GM19238 (cell line): ENCODE results near the gene KIRREL3.
"Not testable (repeated sequence)": the region's sequence is repeated elsewhere in the genome, so short reads cannot be mapped to it uniquely, and the experiment has no call there.

Experiments used
- DNase-seq: peaks from one replicate; pipeline ENCODE4 v3.0.0; 2011; ENCODE audit warnings: low spot score; ENCODE audit not compliant: insufficient read length

KIRREL3 gene

DNA sequence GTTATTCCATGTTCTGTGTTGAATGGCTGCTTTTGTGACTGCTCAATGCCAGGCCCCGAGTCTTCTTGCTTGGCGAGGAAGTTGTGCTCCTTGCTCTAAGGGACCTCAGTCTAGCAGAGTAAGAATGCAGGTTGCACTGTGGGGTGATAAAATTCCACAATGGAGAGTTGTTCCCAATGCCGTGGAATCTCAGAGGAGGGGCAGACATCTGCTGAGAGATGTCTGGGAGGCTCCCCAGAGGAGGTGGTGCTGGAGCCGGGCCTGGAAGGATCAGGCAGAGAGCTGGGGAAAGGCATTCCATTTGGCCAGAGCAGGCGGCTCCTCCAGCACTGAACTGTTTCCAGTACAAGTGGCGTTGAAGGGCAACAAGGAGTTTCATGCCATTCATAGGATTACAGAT lies 589.9 kb downstream of the KIRREL3 start:
- DNase-seq, result no peak

DNA sequence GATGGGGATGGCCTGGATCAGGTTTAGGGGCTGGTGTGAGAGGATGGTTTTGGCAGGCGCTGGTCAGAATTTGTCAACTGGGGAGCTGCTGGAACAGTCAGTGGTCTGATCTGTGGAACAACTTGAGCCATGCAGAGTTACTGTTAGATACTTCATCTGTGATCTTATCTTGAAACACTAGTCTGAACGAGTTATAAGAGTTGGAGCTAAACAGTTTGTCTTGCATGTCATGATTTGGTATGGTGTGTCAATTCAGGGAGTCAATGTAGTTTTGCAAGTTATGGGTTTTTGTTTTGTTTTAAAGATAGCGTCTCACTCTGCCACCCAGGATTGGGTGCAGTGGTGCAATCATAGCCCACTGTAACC lies 591.0 kb downstream of the KIRREL3 start:
- DNase-seq, result no peak

DNA sequence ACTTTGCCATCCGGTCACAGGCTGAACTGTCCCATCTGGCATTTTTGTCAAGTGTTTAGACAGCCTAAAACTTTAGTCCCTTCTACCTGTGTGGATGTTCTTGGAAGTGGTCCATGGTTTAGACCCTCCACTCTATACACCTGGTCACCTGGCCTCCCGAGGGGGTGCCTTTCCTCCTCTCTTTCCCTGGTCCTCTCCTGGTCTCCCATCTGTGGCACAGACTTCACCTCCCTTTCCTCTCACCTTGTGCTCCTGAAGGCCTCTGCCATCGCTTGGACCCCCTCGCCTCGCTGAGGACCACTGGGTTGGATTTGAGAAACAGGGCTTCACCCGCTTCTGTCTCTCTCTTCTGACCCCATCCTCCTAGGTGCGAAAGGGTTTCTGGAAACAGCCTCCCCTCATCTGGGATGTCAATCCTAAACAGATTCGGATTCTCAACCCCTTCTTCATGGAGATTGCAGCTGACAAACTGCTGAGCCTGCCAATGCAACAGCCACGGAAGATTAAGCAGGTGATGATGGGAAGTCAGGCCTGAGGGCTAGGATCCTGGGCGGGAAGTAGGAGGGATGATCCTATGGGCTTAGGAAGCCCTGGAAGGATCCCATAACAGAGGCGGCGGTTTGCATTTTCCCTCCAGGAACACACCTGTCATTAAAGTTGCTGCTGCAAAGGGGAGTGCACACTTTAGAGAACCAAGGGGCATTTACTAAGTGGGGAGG lies 591.5 kb downstream of the KIRREL3 start:
- DNase-seq, result no peak

DNA sequence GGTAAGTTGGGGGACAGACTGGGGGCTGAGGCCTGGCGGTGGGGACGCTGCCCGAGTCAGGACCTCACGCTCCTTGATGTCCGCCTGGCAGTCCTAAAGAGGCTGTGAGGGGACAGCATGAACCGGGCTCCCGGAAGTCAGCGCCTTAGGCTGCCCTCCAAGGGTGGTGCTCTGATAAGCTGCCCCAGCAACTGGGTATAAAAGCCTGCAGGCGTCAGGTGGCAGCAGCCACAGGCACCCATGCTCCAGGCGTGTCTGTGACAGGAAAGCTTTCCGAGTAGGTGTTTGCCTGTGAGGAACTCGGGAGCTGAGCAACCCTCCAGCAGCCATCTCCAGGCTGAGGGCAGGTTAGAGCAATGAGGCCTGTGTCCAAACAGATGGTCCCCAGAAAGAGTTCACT lies 592.1 kb downstream of the KIRREL3 start:
- no peak for DNase-seq

DNA sequence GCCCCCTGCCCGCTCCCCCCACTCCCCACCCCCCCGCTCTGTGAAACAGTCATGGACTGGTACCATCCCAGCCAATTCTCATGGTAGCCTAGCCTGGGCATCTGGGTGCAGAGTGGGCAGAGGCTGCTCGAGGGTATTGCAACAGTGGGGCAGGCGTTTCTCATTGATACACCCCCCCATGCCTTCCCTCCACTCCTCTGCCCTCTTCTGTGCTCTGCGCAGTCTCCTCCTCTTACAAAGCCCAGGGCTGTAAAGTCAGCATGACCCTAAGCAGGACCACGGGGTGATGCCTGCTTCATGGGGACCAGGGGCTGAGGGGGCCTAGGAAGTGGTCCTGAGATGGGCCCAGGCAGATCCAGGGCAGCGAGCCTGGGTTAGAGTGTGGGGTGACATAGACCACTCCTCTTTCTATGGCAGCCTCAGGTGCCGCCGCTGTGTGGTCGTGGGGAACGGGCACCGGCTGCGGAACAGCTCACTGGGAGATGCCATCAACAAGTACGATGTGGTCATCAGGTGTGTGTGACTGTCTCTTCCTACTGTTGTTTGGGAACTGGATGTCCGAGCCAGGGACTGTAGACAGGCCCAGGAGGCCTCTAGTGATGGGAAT lies 592.8 kb downstream of the KIRREL3 start:
- no peak for DNase-seq

DNA sequence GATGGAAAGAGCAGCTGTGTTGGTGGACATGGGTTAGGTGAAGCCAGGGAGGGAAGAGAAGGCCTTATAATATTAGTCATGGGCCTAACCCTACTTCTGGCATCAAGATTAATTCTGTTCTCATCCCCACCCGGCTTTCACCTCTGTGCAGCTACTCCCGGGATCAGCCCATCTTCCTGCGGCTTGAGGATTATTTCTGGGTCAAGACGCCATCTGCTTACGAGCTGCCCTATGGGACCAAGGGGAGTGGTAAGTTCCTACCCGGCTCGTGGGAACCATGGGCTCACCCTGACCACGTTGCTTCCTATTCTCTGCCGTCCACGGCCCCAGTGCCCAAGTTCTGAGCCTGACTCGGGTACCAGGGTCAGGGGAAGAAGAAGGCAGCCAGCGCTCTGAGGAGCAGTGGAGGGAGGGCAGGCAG lies 593.5 kb downstream of the KIRREL3 start:
- DNase-seq, result no peak

DNA sequence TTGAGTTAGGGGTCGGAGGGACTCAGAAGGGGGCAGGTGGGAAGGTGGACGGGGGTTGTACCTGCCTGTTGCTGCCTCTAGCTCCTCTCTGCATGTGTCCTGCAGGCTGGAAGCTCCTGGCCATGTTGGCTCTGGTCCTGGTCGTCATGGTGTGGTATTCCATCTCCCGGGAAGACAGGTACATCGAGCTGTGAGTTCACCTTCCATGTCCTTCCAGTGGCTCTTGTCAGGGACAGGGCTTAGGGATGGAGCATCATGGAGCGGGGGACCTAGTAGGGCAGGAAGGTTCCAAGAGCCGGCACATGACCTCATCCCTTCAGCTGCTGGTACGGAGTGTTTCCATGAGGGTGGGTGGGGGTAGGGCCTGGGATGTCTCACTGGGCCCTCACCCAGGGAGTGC lies 594.2 kb downstream of the KIRREL3 start:
- DNase-seq, result no peak

DNA sequence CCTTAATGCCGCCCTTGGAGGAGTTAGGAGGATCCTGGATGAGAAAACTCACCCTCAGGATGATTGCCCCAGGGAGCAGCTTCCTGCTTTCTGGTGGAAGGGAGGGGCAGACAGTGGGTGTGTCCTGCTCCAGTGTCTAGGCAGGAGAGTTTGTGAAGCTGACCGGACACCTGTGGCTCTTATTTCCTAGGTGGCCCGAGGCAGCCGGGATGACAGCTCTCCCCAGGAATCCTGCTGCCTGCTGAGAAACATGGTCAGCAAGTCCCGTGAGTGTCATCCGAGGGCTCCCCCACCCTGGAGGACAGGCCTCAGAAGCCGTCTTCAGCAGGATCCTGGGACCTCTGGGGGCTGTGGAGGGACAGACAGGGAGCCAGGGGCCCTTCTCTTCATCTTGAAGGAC lies 594.7 kb downstream of the KIRREL3 start:
- no peak for DNase-seq

DNA sequence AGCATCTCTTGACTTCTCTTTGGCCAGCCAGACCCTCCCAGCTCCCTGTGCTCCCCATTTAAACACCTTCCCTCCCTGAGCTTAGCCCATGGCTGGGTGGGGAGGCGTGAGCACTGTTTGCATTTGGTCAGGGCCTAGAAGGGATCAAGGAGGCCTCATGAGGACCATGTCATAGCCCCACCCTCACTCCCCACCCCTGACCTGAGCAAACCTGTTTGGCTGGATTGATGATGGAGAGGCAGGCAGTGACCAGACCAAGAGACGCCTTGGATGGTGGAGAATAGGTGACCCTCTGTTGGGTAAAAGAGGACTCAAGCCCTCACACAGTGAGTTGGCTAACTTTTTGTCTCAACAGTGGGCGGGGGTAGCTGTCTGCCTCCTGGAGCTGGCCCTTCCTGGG lies 595.2 kb downstream of the KIRREL3 start:
- no peak for DNase-seq

DNA sequence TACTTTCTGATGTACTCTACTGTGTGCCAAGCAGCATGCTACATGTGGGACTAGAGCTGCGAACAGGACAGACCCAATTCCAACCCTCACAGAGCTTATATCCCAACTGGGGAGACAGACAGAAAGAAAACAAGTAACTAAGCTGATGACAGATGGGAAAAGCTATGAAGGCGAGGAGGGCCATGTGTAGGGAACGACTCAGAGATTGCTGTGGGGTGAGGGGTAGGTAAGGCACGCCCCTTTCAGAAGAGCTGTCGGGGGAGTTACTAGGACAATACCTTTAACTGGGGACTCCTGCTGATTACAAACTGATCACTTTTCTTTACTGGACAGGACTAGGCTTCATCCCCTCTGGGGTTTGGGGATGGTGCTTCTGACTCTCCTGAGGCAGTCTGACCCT lies 596.2 kb downstream of the KIRREL3 start:
- DNase-seq, result no peak

DNA sequence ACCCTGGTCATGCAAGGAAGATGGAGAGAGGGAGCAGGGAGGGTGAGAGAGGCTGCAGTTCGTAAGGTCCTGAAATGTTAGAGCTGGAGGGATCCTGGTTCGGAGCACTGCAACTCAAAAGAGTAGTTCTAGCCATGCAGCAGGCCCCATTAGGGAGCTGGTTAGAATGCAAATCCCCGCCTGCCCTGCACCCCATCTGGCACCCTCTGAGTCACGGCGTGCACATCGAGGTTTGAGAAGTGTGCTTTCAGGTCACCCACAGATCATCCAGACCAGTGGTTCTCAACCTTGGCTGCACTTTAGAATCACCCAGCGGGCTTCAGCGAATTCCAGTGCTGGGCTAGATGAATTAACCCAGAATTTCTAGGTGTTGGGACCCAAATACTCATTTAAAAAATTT lies 596.9 kb downstream of the KIRREL3 start:
- no peak for DNase-seq

DNA sequence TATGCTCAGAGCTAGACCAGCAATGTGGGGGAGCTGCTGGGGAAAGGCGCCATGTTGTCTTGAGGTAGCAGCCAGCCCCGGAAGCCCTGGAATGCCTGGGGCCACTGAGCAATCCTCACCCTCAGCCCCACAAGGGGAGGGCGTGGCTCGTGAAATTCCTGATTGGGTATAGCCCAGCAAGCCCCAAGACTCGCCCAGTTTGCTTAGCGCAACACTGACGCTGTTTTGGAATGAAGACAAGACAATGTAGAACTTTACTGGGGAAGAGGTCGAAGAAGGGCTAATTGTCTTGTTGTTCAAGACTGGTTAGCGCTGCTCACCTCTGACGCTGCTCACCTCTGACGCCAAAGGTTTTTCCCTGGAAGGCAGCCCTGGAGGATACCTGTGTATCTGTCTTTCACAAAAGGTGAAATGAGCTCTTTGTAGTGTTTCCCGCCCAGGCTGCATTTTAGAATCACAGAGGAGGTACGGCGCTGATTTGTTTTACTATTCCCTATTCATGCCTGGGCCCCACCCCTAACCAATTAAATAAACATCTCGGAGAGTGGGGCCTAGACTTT lies 597.5 kb downstream of the KIRREL3 start:
- no peak for DNase-seq

DNA sequence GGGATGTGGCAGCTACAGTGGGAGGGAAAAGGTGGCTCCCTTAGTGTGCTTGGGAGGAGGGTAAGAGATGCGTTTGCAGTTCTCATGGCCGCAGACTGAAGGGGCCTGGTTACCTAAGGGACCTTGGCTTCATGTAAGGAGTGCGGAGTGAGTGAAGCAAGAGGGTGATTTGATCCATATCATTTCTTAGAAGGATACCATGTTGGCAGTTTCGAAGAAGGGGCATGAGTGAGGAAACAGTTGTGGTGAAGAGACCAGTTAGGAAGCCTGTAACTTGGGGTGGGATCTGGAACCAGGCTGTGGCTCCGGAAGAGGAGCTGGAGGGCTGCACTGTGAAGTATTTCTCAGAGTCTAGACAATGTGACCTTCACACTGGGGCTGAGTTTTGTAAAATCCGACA lies 600.1 kb downstream of the KIRREL3 start:
- no peak for DNase-seq

DNA sequence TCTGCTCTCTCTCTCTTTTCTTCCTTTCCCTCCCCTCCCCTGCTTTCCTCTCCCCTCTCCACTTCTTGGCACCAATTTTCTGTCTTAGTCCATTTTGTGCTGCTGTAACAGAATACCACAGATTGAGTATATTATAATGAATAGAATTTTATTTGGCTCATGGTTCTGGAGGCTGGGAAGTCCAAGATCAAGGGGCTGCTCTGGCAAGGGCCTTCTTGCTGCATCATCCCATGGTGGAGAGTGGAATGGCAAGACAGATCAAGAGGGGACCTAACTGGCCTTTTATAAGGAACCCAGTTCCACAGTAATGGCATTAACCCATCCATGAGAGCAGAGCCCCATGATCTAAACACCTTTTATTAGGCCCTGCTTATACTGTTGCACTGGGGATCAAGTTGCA lies 600.6 kb downstream of the KIRREL3 start:
- DNase-seq, result no peak

DNA sequence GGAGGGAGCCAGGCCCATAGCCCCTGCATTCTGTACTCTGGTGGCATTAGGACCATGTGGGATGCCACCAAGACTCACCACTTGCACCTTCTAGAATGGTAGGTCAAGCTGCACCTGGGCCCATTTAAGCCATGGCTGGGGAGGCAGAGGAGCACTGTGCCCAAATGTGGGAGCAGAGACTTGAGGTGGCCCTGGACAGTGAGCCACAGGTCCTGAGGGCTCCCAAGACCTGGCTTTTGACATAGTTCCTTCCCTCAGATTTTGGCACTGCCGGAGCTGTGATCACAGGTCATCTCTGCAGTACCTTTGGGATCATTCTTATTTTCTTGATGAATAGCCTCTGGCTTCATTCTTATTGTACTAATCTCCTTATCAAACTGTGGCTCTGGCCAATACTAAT lies 601.8 kb downstream of the KIRREL3 start:
- DNase-seq, result no peak

DNA sequence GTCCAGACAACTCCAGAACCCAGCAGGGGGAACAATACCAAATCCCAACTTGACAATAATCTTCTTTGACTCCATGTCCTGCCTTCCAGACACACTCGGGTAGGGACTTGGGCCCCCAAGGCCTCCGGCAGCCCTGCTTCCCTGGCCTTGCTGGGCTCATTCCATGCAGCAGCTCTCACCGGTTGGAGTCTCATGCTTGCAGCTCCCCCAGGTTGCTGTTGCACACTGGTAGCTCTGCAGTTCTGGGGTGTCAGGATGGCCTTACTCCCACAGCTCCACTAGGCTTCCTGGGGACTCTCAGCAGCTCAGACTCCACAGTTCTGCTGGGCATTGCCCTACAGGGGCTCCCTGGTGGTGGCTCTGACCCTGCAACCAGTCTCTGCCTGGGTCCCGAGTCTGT lies 602.3 kb downstream of the KIRREL3 start:
- DNase-seq, result no peak

DNA sequence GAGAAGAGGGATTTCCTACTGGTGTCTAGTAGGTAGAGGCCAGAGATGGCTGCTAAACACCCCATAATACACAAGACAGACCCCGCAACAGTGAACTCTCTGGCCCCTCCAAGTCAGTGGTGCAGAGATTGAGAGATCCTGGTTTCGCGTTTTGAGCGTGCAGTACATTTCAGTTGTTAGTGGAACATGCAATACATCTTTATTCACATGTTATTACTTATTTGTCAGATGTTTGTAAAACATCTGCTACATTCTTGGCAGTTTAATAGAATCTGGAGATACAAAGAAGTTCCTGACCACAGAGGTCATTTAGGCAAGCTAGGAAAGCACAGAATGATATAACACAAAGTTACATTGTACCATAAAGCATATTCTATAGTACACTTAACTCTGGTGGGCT lies 603.6 kb downstream of the KIRREL3 start:
- no peak for DNase-seq

DNA sequence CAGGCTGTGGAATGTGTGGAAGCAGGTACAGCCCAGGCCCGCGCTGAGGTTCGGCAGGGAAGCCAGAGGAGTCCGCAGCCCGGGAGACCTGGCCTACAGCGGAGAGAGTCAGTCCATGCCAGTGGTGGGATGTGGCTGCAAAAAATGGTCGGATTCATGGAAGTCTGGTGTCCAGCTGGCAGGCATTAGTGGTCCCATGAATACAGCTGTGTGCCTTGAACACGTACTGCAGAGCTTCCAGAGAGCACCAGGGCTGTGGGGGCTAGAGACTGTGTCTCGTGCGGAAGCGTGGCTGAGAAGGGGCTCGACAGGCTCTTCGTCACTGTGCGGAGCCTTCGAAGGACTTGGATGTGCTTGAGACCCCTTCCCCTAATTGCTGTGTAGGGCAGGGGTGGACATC lies 604.3 kb downstream of the KIRREL3 start:
- not testable (repeated sequence) for DNase-seq

DNA sequence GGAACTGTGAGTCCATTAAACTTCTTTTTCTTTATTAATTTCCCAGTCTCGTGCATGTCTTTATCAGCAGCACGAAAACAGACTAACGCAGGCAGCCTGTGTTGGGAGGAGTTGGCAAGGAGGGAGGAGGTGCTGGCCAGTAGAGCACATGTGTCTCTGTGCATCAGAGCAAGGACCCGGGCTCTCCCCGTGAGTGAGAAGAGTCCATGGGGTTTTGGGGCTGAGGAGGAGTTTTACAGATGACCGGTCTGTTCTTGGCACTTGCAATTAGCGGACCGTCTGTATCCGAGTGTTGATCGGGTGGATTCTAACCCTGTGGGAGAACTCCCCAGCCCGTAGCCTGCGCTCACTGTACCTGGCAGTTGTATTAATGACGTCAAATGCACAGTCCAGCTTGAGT lies 604.8 kb downstream of the KIRREL3 start:
- DNase-seq, result not testable (repeated sequence)

DNA sequence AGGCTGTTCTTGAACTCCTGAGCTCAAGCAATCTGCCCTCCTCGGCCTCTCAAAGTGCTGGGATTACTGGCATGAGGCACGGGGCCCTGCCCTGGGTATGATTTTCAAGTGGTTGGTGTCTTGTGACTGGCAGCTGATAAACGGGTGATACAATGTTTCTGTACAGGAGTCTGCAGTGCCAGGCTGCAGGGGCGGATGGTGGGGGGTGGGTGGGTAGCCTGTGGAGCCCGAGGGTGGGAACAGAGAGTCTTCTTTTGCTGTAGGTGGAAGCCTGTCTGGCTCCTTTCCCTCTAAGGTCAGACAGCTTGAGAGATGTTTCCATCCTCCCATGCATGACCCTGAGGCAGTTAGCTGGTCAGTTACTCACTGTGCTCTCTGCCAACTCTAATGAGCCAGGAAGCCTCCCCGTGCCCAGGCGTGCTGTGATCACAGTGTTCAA lies 605.9 kb downstream of the KIRREL3 start:
- not testable (repeated sequence) for DNase-seq

DNA sequence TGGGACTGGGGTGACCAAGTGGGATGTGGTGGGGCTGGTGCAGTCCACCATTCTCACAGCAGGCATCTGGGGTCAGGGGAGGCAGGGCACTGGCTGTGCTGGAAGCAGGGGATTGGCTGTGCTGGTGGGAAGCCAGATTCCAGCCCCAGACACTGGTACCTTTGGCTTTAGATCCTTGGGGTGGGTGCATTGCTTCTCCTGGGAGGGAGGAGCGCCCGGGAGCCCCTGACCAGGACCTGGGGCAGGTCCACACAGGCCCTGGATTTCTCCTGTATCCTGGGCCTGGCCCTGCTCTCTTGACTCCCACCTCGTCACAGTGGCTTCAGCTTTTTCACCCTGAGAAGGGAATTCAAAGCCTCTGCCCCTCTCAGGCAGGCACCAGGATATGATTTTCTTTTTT lies 606.5 kb downstream of the KIRREL3 start:
- no peak for DNase-seq

DNA sequence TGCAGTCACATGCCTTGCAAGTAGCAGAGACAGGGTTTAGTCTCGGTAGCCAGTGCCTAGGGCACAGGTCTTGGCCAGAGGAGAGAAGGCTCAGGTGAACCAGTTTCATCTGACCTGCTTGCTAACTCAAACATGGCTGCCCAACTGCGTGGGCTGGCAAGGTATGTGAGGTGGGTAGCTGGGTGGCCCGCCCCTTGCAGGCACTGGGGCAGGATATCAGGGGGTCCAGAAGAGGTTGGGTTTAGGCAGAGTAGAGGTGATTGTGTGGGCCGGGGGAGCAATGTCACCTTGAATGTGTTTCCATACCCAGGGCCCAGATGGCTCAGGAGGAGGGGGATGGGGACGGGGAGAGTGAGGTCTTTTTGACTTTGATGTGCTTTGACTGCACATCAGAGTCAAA lies 607.4 kb downstream of the KIRREL3 start:
- DNase-seq, result no peak

DNA sequence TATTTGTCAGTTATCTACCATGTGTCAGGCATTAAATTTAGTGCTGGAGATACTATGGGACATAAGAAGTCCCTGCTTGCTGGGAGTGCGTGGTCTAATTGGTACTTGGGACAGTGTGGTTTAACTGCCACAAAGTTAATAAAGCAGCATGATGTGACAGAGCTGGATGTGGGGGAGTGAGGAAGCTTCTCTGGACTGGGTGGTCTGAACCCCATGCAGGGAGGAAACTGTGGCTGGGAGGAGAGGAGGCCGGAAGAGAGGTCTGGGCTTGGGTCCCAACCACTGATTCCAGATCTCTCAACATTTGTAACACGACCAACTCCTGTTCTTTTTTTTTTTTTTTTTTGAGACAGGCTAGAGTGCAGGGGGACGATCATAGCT lies 607.9 kb downstream of the KIRREL3 start:
- DNase-seq, result no peak
